BLaER1 treated with 17β-estradiol and CSF1 and Interleukin-3, amounts not matched to agents 10 nM and 100 nM (cell line): ENCODE data around the gene TKTL1.
"Not testable (repeated sequence)": the region's sequence is repeated elsewhere in the genome, so short reads cannot be mapped to it uniquely, and the experiment has no call there.

Experiments
- H3K27ac ChIP-seq, 11 experiments: shearing (Covaris generic); formaldehyde crosslinking; 2 replicates each; pipeline ENCODE4 v1.8.1; 2022
- H3K27me3 ChIP-seq, 11 experiments: shearing (Covaris generic); formaldehyde crosslinking; 2 replicates each; pipeline ENCODE4 v1.8.1; 2022
- H3K36me3 ChIP-seq, 11 experiments: shearing (Covaris generic); formaldehyde crosslinking; 2 replicates each; pipeline ENCODE4 v1.8.1; 2022
- H3K4me1 ChIP-seq, 10 experiments: shearing (Covaris generic); formaldehyde crosslinking; 2 replicates each; pipeline ENCODE4 v1.8.1; 2022
- H3K4me2 ChIP-seq, 11 experiments: shearing (Covaris generic); formaldehyde crosslinking; 2 replicates each; pipeline ENCODE4 v1.8.1; 2022
- H3K4me3 ChIP-seq, 10 experiments: shearing (Covaris generic); formaldehyde crosslinking; 2 replicates each; pipeline ENCODE4 v1.8.1; 2022
- H3K9ac ChIP-seq, 11 experiments: shearing (Covaris generic); formaldehyde crosslinking; 2 replicates each; pipeline ENCODE4 v1.8.1; 2022
- H3K9me3 ChIP-seq, 11 experiments: shearing (Covaris generic); formaldehyde crosslinking; replicated peaks in 1 of 11; 2 replicates each; pipeline ENCODE4 v1.8.1; 2022
- H4K20me1 ChIP-seq, 11 experiments: shearing (Covaris generic); formaldehyde crosslinking; 2 replicates each; pipeline ENCODE4 v1.8.1; 2022
- Cebpa-rat ChIP-seq, 11 experiments: shearing (Covaris generic); IDR thresholded peaks; 2 replicates each; pipeline ENCODE4 v1.8.1; 2022

The TKTL1 gene, protein sequence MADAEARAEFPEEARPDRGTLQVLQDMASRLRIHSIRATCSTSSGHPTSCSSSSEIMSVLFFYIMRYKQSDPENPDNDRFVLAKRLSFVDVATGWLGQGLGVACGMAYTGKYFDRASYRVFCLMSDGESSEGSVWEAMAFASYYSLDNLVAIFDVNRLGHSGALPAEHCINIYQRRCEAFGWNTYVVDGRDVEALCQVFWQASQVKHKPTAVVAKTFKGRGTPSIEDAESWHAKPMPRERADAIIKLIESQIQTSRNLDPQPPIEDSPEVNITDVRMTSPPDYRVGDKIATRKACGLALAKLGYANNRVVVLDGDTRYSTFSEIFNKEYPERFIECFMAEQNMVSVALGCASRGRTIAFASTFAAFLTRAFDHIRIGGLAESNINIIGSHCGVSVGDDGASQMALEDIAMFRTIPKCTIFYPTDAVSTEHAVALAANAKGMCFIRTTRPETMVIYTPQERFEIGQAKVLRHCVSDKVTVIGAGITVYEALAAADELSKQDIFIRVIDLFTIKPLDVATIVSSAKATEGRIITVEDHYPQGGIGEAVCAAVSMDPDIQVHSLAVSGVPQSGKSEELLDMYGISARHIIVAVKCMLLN

DNA sequence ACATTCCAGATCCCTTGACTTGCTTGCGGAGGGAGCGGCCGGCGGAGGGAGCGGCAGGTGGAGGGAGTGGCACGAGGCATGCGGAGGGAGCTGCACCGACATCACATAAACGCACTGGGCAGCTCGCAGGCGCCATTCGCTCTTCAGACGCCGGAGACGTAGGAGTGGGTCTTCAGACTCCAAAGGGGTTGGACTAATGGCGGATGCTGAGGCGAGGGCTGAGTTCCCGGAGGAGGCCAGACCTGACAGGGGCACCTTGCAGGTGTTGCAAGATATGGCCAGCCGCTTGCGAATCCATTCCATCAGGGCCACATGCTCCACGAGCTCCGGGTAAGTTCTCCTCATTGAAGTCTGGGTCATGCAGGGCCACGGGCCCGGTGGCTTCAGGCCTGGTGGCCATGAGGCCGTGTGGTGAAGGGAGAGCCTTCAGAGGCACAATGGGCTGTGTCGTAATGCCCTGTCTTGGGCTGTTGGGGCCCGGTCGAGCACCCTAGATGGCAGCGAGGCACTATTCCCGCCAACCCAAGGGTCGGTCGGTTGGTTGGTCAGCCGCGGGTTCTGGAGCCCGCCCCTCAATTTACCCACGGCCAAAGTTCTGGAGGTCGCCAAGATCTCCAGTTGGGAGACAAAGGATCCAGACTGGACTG, at the start of gene TKTL1:
Gene TKTL1, plus strand, starts transcription at position 132 of the 647 bp plus-strand sequence. Its CDS starts 65 bp downstream, at position 197.
- Histone ChIP-seq H3K4me2 (no peak within 1 kb of the TSS), H4K20me1 (no peaks in the 10 kb centered on the region), H3K36me3 (no peaks in the 10 kb centered on the region), H3K9me3 (peaks cover 10 to 44% (median 21%) of the 10 kb centered on the region in 11 experiments), H3K27me3 (peaks cover 34 to 49% (median 38%) of the 10 kb centered on the region in 11 experiments), H3K4me3 (no peak within 1 kb of the TSS), H3K27ac (no peak within 1 kb of the TSS), H3K9ac (no peak within 1 kb of the TSS), H3K4me1 (peaks cover 0 to 5% (median 0%) of the 10 kb centered on the region in 10 experiments; a peak in 2 of 20 replicates)
- no peak for TF ChIP-seq Cebpa-rat (IDR thresholded peaks at IDR 0.05)

DNA sequence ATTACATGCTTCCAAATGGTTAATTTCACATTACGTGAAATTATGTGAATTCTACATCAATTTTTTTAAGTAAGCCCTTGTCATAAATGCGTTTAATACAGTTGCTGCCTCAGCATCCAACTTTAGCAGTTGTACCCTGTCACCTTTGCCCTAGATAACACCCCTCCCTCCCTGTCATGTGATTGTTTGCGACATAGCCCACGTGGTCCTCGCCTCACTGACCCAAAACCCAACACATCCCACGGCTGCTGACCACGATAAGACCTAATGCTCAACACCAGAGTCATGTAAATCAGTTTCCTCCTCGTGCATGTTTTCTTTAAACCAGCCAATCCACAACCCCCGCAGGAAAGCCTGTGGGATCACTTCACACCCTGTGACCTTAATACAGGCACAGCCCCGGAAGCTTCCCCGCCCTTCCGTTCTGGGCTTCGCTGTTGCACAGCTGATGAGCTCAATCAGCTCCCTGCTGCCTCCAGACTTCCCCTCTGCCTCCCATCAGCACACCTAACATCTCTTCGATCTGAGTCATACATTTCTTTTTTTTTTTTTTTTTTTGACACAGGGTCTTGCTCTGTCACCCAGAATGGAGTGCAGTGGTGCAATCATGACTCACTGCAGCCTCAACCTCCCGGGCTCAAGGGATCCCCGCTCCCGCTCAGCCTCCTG, 48.1 kb upstream of the TKTL1 start:
- not testable (repeated sequence) for H4K20me1 ChIP-seq, H3K27ac ChIP-seq, H3K4me2 ChIP-seq, H3K36me3 ChIP-seq, H3K4me1 ChIP-seq, H3K27me3 ChIP-seq, H3K4me3 ChIP-seq, H3K9ac ChIP-seq, H3K9me3 ChIP-seq

DNA sequence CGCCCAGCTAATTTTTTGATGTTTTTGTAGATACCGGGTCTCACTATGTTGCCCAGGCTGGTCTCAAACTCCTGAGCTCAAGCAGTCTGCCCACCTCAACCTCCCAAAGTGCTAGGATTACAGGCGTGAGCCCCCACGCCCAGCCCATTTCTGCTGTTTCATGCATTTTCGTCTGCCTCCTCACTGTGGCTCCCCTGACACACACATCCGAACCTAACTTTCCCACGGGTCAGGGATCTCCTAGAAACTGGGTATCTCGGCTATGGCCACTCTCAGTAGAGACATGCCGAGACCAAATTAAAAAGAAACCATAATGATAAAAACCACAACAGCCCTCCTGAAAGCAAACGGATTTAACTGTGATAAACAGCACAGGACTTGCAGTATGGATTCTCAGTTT, 47.5 kb upstream of the TKTL1 start:
- not testable (repeated sequence) for H4K20me1 ChIP-seq, H3K36me3 ChIP-seq, H3K27ac ChIP-seq

DNA sequence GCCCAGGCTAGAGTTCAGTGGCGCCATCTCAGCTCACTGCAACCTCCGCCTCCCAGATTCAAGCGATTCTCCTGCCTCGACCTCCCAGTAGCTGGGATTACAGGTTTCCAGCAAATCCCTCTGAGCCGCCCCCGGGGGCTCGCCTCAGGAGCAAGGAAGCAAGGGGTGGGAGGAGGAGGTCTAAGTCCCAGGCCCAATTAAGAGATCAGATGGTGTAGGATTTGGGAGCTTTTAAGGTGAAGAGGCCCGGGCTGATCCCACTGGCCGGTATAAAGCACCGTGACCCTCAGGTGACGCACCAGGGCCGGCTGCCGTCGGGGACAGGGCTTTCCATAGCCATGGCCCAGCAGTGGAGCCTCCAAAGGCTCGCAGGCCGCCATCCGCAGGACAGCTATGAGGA, 38.3 kb upstream of the TKTL1 start, which contains the start of gene OPN1MW3:
Gene OPN1MW3, plus strand, starts transcription at position 301 of the 400 bp plus-strand sequence. Its CDS starts 38 bp downstream, at position 339.
- not testable (repeated sequence) for H3K4me1 ChIP-seq, H3K9ac ChIP-seq, H3K4me3 ChIP-seq, H3K9me3 ChIP-seq, H3K27me3 ChIP-seq, H3K4me2 ChIP-seq, H3K36me3 ChIP-seq, H4K20me1 ChIP-seq, H3K27ac ChIP-seq

More for the DNA sequence above, 47.5 kb upstream of the TKTL1 start:
- H3K4me3 ChIP-seq, H3K27me3 ChIP-seq, H3K9ac ChIP-seq, H3K4me2 ChIP-seq, H3K4me1 ChIP-seq, H3K9me3 ChIP-seq: not testable (repeated sequence)

DNA sequence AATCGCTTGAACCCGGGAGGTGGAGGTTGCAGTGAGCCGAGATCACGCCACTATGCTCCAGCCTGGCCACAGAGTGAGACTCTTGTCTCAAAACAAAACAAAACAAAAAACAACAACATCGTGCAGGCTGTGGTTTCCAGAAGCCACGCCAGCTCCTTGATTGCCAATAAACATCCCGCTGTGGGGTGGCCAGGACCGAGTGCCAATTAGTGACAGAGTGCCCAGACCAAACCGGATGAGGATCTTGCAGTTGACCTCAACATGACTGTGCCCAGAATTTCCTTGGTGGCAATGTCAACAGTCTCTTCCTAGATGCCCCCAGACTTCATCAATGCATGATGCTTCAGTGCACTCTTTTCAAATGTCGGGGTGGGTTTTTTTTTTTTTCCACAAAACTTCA, 36.9 kb upstream of the TKTL1 start:
- H3K9me3 ChIP-seq, H3K27me3 ChIP-seq, H3K4me3 ChIP-seq, H4K20me1 ChIP-seq, H3K4me2 ChIP-seq, H3K4me1 ChIP-seq, H3K27ac ChIP-seq, H3K36me3 ChIP-seq, H3K9ac ChIP-seq: not testable (repeated sequence)

DNA sequence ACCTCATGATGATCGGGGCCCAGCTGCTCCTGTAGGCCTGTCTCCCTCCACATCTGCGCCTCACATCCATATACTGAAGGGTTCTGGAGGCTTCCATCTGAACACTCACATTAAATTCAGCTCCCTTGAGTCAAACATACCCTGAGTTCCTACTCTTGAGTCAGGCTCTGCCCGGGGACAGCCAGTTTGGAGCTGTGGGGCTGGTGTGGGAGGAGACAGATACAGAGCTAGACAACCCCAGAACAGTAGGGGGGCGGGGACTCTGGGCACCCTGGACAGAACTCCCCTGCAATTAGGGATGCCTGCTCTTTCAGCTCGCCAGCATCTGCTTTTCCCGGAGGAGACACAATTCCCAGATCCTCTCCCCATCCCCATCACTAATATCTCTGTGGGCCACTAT, 32.5 kb upstream of the TKTL1 start:
- H4K20me1 ChIP-seq, H3K27me3 ChIP-seq, H3K4me3 ChIP-seq, H3K36me3 ChIP-seq, H3K4me2 ChIP-seq, H3K9ac ChIP-seq, H3K4me1 ChIP-seq, H3K9me3 ChIP-seq, H3K27ac ChIP-seq: not testable (repeated sequence)

DNA sequence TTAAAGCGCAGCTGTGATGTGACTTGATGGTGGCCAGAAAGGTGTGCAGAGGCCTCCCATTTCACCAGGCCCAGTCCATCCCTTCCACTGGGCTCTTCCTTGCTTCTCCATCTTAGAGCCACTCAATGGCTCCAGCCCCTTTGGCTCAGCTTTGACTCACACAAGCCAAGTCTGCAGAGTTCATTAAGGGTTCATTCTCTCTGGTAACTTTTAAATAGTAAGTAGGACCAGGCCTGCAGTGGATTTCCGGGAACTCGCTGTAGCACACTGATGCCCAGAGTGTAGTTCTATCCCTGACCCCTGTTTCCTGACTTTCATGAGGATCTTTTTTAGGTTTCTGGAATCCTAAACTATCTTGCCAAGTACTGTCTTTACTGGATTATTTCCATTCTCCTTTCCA, 26.4 kb upstream of the TKTL1 start:
- not testable (repeated sequence) for H3K36me3 ChIP-seq, H3K27me3 ChIP-seq, H4K20me1 ChIP-seq, H3K9me3 ChIP-seq, H3K4me1 ChIP-seq, H3K9ac ChIP-seq, H3K27ac ChIP-seq, H3K4me2 ChIP-seq, H3K4me3 ChIP-seq

DNA sequence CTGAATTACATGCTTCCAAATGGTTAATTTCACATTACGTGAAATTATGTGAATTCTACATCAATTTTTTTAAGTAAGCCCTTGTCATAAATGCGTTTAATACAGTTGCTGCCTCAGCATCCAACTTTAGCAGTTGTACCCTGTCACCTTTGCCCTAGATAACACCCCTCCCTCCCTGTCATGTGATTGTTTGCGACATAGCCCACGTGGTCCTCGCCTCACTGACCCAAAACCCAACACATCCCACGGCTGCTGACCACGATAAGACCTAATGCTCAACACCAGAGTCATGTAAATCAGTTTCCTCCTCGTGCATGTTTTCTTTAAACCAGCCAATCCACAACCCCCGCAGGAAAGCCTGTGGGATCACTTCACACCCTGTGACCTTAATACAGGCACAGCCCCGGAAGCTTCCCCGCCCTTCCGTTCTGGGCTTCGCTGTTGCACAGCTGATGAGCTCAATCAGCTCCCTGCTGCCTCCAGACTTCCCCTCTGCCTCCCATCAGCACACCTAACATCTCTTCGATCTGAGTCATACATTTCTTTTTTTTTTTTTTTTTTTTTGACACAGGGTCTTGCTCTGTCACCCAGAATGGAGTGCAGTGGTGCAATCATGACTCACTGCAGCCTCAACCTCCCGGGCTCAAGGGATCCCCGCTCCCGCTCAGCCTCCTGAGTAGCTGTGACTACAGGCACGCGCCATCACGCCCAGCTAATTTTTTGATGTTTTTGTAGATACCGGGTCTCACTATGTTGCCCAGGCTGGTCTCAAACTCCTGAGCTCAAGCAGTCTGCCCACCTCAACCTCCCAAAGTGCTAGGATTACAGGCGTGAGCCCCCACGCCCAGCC, 10.9 kb upstream of the TKTL1 start:
- not testable (repeated sequence) for H3K4me1 ChIP-seq, H3K27ac ChIP-seq, H3K4me3 ChIP-seq, H3K36me3 ChIP-seq, H3K27me3 ChIP-seq, H3K9me3 ChIP-seq, H3K9ac ChIP-seq, H3K4me2 ChIP-seq, H4K20me1 ChIP-seq

DNA sequence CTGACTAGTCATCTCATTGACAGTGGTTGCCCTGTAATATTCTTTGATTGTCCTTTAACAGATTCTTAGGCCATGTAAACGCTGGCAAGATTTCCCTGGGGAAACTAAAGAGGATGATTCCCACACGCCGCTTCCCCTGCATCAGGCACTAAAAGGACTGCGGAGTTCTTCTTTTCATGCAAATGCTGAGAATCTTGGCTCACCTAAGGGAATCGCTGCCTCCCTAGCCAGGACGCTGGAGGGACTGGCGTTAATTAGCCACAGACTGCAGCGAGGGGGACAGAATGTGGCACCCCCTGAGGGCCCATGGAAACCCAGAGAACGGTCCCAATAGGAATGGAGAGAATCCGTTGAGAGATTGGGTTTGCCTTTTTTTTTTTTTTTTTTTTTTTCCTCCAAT, 9.2 kb upstream of the TKTL1 start:
- not testable (repeated sequence) for H3K4me1 ChIP-seq, H3K36me3 ChIP-seq, H3K4me2 ChIP-seq, H3K27me3 ChIP-seq, H3K9ac ChIP-seq, H3K27ac ChIP-seq, H3K4me3 ChIP-seq, H3K9me3 ChIP-seq, H4K20me1 ChIP-seq
